HG03565 (cell line): ENCODE measurements around the gene GJB4.

Source experiments
- ATAC-seq: cut with Tn5 transposase; IDR thresholded peaks from one replicate; pipeline ENCODE4 v1.9.1; 2021; ENCODE audit warnings: mild to moderate bottlenecking, moderate library complexity; ENCODE audit not compliant: unreplicated experiment

GJB4 gene

GRCh38 chr1:34777519-34778321 is 18.2 kb downstream of the GJB4 start:
- no peak for ATAC-seq

- ATAC-seq: no peak
These were observed 18.8 kb downstream of the GJB4 start for GRCh38 chr1:34778381-34778780.

- no peak for ATAC-seq
These were observed 19.5 kb downstream of the GJB4 start for GRCh38 chr1:34779005-34779404.

- no peak for ATAC-seq
These were observed 20.0 kb downstream of the GJB4 start for GRCh38 chr1:34779526-34779925.

GRCh38 chr1:34779962-34780361 is 20.4 kb downstream of the GJB4 start:
- ATAC-seq: no peak

GRCh38 chr1:34780528-34780927 is 21.0 kb downstream of the GJB4 start:
- ATAC-seq: no peak

- ATAC-seq: no peak
These were observed 21.7 kb downstream of the GJB4 start, which contains the start of gene GJB3 for GRCh38 chr1:34781071-34781843. Gene GJB3 (plus strand): TSS chr1:34781214. CDS start chr1:34784763, 3,549 bp downstream.

- ATAC-seq: no peak
These were observed 22.4 kb downstream of the GJB4 start for GRCh38 chr1:34781844-34782391.

- ATAC-seq: no peak
These were observed 25.2 kb downstream of the GJB4 start for GRCh38 chr1:34784751-34785221.

- no peak for ATAC-seq
These were observed 25.8 kb downstream of the GJB4 start for GRCh38 chr1:34785231-34785874.

GRCh38 chr1:34785875-34786470 is 26.4 kb downstream of the GJB4 start:
- no peak for ATAC-seq

GRCh38 chr1:34786521-34787325 is 27.2 kb downstream of the GJB4 start:
- no peak for ATAC-seq

- ATAC-seq: no peak
These were observed 28.2 kb downstream of the GJB4 start for GRCh38 chr1:34787461-34788420.

- ATAC-seq: no peak
These were observed 31.4 kb downstream of the GJB4 start for GRCh38 chr1:34790985-34791384.

GRCh38 chr1:34792424-34792823 is 32.9 kb downstream of the GJB4 start:
- ATAC-seq: no peak

GRCh38 chr1:34792868-34793727 is 33.6 kb downstream of the GJB4 start, which contains the start of gene GJA4:
Gene GJA4 (plus strand): TSS chr1:34792999. CDS start chr1:34794214, 1,215 bp downstream.
- ATAC-seq: no peak

GRCh38 chr1:34794001-34794789 is 34.7 kb downstream of the GJB4 start:
- no peak for ATAC-seq
